GM12878 (cell line): ENCODE results near the gene HS3ST3A1. TPM values are rescaled to one million over a fixed set of nuclear protein-coding genes. Genes with fewer than 3 reads are reported as not detected.

Source experiments
- ATAC-seq: fragments of 200-7000 bp; cut with Tn5 transposase; 3 replicates; pipeline ENCODE4 v1.9.1; 2020; ENCODE audit warnings: mild to moderate bottlenecking, moderate library complexity
- BruUV-seq: library from RNA; stranded (reverse); fragments of 400-500 nt; replicated peaks from 2 replicates; lab custom pipeline; 2021; lab: Mats Ljungman, UMichigan
- CTCF ChIA-PET: fragments of 300-600 bp; sonication (Branson Sonifier 250); formaldehyde crosslinking; extraction: SDS; loops from one replicate; lab custom pipeline; 2021; ENCODE audit warnings: inconsistent platforms; lab: Yijun Ruan, JAX
- POLR2A ChIA-PET: fragments of 350-600 bp; formaldehyde crosslinking; extraction: SDS; loops from one replicate; lab custom pipeline; 2021; ENCODE audit warnings: inconsistent platforms; lab: Charles Lee
- RAD21 ChIA-PET: fragments of 300-600 bp; sonication (Branson Sonifier 250); formaldehyde crosslinking; loops from one replicate; lab custom pipeline; 2023; ENCODE audit warnings: antibody characterized with exemption; ENCODE audit not compliant: unreplicated experiment; lab: Charles Lee
- SMC1A ChIA-PET: fragments of 300-600 bp; sonication (Branson Sonifier 250); formaldehyde crosslinking; loops from one replicate; lab custom pipeline; 2023; ENCODE audit not compliant: unreplicated experiment, uncharacterized antibody; lab: Charles Lee
- DNase-seq: peaks from one replicate; pipeline ENCODE4 v3.0.0-alpha.2; 2011; ENCODE audit warnings: low read depth, low spot score
- FAIRE-seq: peaks from 3 replicates; lab custom pipeline; 2011; peaks lifted over from hg19 to GRCh38; lab: Jason Lieb, UNC
- H2AFZ ChIP-seq: 2 replicates; pipeline ENCODE4 v1.6.0; 2011; ENCODE audit warnings: low read depth, low read length, control low read depth; ENCODE audit not compliant: control insufficient read depth
- H3K27ac ChIP-seq: 2 replicates; pipeline ENCODE4 v1.5.1; 2011; ENCODE audit warnings: control low read depth; ENCODE audit not compliant: control insufficient read depth, insufficient read depth
- H3K27me3 ChIP-seq, 2 experiments: replicated peaks in 1 of 2; 2 replicates each; pipeline versions ENCODE4 v1.6.0 to v1.6.1; 2011; ENCODE audit warnings: low read length in 1 of 2; ENCODE audit not compliant: control insufficient read depth in 2 of 2, insufficient read depth in 2 of 2
- H3K36me3 ChIP-seq, 2 experiments: 2 replicates each; pipeline ENCODE4 v1.5.1; 2011; ENCODE audit warnings: low read length in 1 of 2; ENCODE audit not compliant: control insufficient read depth in 2 of 2, insufficient read depth in 2 of 2
- H3K4me1 ChIP-seq: 2 replicates; pipeline ENCODE4 v1.6.1; 2011; ENCODE audit warnings: mild to moderate bottlenecking, low read length, moderate library complexity, mixed read lengths; ENCODE audit not compliant: control insufficient read depth, insufficient read depth
- H3K4me2 ChIP-seq: 2 replicates; pipeline ENCODE4 v1.6.0; 2011; ENCODE audit warnings: control low read depth; ENCODE audit not compliant: control insufficient read depth, insufficient read depth
- H3K4me3 ChIP-seq: fragments of 200-600 bp; sonication (generic); 2 replicates; pipeline ENCODE4 v1.5.1; 2016
- H3K79me2 ChIP-seq: 2 replicates; pipeline ENCODE4 v1.6.0; 2011; ENCODE audit warnings: low read length; ENCODE audit not compliant: control insufficient read depth, insufficient read depth
- H3K9ac ChIP-seq: 2 replicates; pipeline ENCODE4 v1.8.0; 2011; ENCODE audit warnings: low read length, control low read depth, mixed read lengths; ENCODE audit not compliant: control insufficient read depth, insufficient read depth
- H3K9me3 ChIP-seq: replicated peaks from 3 replicates; pipeline ENCODE4 v1.5.1; 2011; ENCODE audit warnings: mild to moderate bottlenecking, low read length; ENCODE audit not compliant: control insufficient read depth, insufficient read depth
- H4K20me1 ChIP-seq: 2 replicates; pipeline ENCODE4 v1.6.0; 2011; ENCODE audit not compliant: control insufficient read depth, insufficient read depth
- ASH2L ChIP-seq: fragments of 300-600, 200-600 bp; sonication (generic); IDR thresholded peaks from 2 replicates; pipeline ENCODE4 v1.6.1; 2017; ENCODE audit warnings: low read depth, mild to moderate bottlenecking, borderline replicate concordance
- CBX3 ChIP-seq: fragments of 200-600 bp; sonication (generic); IDR thresholded peaks from 2 replicates; pipeline ENCODE4 v1.6.1; 2016; ENCODE audit warnings: low read depth, borderline replicate concordance
- CBX5 ChIP-seq: sonication (generic); IDR thresholded peaks from 2 replicates; pipeline ENCODE4 v1.6.1; 2016; ENCODE audit warnings: low read depth, moderate library complexity, mild to moderate bottlenecking, inconsistent platforms
- FOXM1 ChIP-seq: IDR thresholded peaks from 2 replicates; pipeline ENCODE4 v1.6.1; 2012; ENCODE audit warnings: low read depth, mild to moderate bottlenecking, inconsistent platforms, low read length, moderate library complexity
- HDGF ChIP-seq: fragments of 450-650 bp; IDR thresholded peaks from 2 replicates; pipeline ENCODE4 v1.6.1; 2016; ENCODE audit warnings: antibody characterized with exemption
- IKZF2 ChIP-seq, 2 experiments: fragments of 450-650 bp; IDR thresholded peaks; 2 replicates each; pipeline ENCODE4 v1.6.1; 2017; ENCODE audit warnings: mild to moderate bottlenecking in 2 of 2, moderate library complexity in 2 of 2
- NR2C2 ChIP-seq: IDR thresholded peaks from 2 replicates; pipeline ENCODE4 v1.6.1; 2011; ENCODE audit warnings: borderline replicate concordance, low read depth; ENCODE audit not compliant: control insufficient read depth, insufficient read length
- RCOR1 ChIP-seq: conservative IDR thresholded peaks from 2 replicates; pipeline ENCODE4 v1.6.1; 2012; ENCODE audit warnings: low read depth, low read length, improper control_type of control experiment
- RFX5 ChIP-seq: IDR thresholded peaks from 2 replicates; pipeline ENCODE4 v1.6.1; 2011; ENCODE audit warnings: low read depth, low read length, improper control_type of control experiment
- SMARCA5 ChIP-seq: fragments of 450-650 bp; IDR thresholded peaks from 2 replicates; pipeline ENCODE4 v1.6.1; 2017; ENCODE audit warnings: mild to moderate bottlenecking
- STAT1 ChIP-seq: fragments of 450-650 bp; conservative IDR thresholded peaks from 2 replicates; pipeline ENCODE4 v1.6.1; 2014; ENCODE audit warnings: antibody characterized with exemption, mild to moderate bottlenecking
- ZBED1 ChIP-seq: IDR thresholded peaks from 2 replicates; pipeline ENCODE4 v1.6.1; 2016; ENCODE audit warnings: borderline replicate concordance
- ZBTB4 ChIP-seq: fragments of 450-650 bp; formaldehyde crosslinking; IDR thresholded peaks from 2 replicates; pipeline ENCODE4 v1.4.0; 2022; ENCODE audit warnings: mild to moderate bottlenecking, moderate library complexity
- ZNF687 ChIP-seq: fragments of 450-650 bp; IDR thresholded peaks from 2 replicates; pipeline ENCODE4 v1.6.1; 2017; ENCODE audit warnings: mild to moderate bottlenecking, moderate library complexity
- WGBS: methylation state at CpG from one replicate; pipeline ENCODE4 v1.1.6; 2016; ENCODE audit warnings: low lambda C conversion rate; ENCODE audit not compliant: insufficient replicate concordance, insufficient coverage; ENCODE audit errors: missing lambda C conversion rate; 5-methylcytosine and 5-hydroxymethylcytosine counted together
- in situ Hi-C: fragments of 300-500 bp; cut with MboI; formaldehyde crosslinking; loops from 9 replicates; pipeline ENCODE4 v1.14.3; 2018; ENCODE audit warnings: mixed read lengths
- intact Hi-C: fragments of 100-400 bp; cut with micrococcal nuclease; formaldehyde crosslinking; loops from one replicate; pipeline ENCODE4 v1.14.2; 2022; ENCODE audit not compliant: unreplicated experiment
- polyA plus RNA-seq, 11 experiments: library from polyadenylated mRNA; depleted of rRNA in 4 of 11; unstranded in 6 of 11; stranded (reverse) in 5 of 11; fragments of >200 nt; fragmentation: Nextera tagmentation in 4 of 11; fragmentation: Illumina TruSeq in 1 of 11; extraction: Ambion mirVana in 4 of 11; extraction: Trizol in 1 of 11; gene quantifications; 1 replicate in 1 of 11; 2 replicates in 10 of 11; pipeline versions ENCODE4 v1.2.1 to v1.2.3, GENCODE V29; 2011 to 2016; ENCODE audit warnings: inconsistent platforms in 2 of 11, missing spikeins in 2 of 11, low read depth in 1 of 11
- total RNA-seq, 4 experiments: library from RNA; depleted of rRNA in 3 of 4; stranded (reverse); fragments of >200 nt in 3 of 4; fragmentation: Illumina TruSeq in 1 of 4; extraction: Trizol in 1 of 4; gene quantifications; 2 replicates each; pipeline versions ENCODE4 v1.2.1 to v1.2.3, GENCODE V29; 2013 to 2021
- TF ChIP-seq, protein P1 (sequence below): IDR thresholded peaks from 2 replicates; pipeline ENCODE4 v1.6.1; 2012; ENCODE audit warnings: low read depth, low read length, improper control_type of control experiment

HS3ST3A1 gene
- total and polyA plus RNA-seq, 10 of the 15 experiments (the other 5 are each of a cell fraction or from before 2014, with no cell fraction given) = 0.24 to 0.26 TPM; not detected in 8

- Histone ChIP-seq H3K27ac (no peak overlapping the region), H3K4me2 (no peak overlapping the region), H3K9me3 (no peaks in the 10 kb centered on the region; the same call in 2 of the 3 replicates), H3K27me3 (no peaks in the 10 kb centered on the region), H2AFZ (no peak overlapping the region), H3K9ac (no peak overlapping the region), H3K79me2 (no peaks in the 10 kb centered on the region), H3K4me1 (no peaks in the 10 kb centered on the region), H4K20me1 (no peaks in the 10 kb centered on the region), H3K4me3 (no peak overlapping the region), H3K36me3 (no peaks in the 10 kb centered on the region)
- in situ Hi-C loops = no loop called here
- CTCF ChIA-PET = no interaction called here
- SMC1A ChIA-PET = no interaction called here
- POLR2A ChIA-PET = no interaction called here
- ATAC-seq = no peak
- FAIRE-seq = no peak
- TF ChIP-seq ZNF687 (no peak), CBX3 (no peak), HDGF (no peak), FOXM1 (no peak), ZBTB4 (no peak), ASH2L (no peak), SMARCA5 (no peak), RFX5 (no peak), ZBED1 (no peak), CBX5 (no peak), STAT1 (no peak), IKZF2 (IDR thresholded peaks at IDR 0.05) (no peak), NR2C2 (no peak), RCOR1 (no peak)
- TF ChIP-seq, protein P1, sequence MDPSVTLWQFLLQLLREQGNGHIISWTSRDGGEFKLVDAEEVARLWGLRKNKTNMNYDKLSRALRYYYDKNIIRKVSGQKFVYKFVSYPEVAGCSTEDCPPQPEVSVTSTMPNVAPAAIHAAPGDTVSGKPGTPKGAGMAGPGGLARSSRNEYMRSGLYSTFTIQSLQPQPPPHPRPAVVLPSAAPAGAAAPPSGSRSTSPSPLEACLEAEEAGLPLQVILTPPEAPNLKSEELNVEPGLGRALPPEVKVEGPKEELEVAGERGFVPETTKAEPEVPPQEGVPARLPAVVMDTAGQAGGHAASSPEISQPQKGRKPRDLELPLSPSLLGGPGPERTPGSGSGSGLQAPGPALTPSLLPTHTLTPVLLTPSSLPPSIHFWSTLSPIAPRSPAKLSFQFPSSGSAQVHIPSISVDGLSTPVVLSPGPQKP = no peak
- DNase-seq = no peak
- 16% methylated on average over 2 of the region's 2 CpGs for WGBS
- intact Hi-C loops = no loop called here
- BruUV-seq = no TSS peak
- RAD21 ChIA-PET = no interaction called here
These were observed 54.9 kb downstream of the HS3ST3A1 start for GRCh38 chr17:13546851-13547250.
